SK-N-SH treated with all-trans-retinoic acid at 6 μM for 48 hours (cell line): ENCODE measurements around the gene CNEP1R1.

Source experiments
- ATAC-seq: fragments of 200-7000 bp; cut with Tn5 transposase; 3 replicates; pipeline ENCODE4 v1.9.1; 2020; ENCODE audit warnings: mild to moderate bottlenecking, moderate library complexity
- BACH2 ChIP-seq: fragments of 250-450 bp; sonication (Bioruptor Pico); IDR thresholded peaks from 2 replicates; pipeline ENCODE4 v1.9.0; 2021; ENCODE audit warnings: mild to moderate bottlenecking, borderline replicate concordance
- CSDC2 ChIP-seq: fragments of 250-450 bp; sonication (Bioruptor Pico); IDR thresholded peaks from 2 replicates; pipeline ENCODE4 v1.5.0; 2020; ENCODE audit warnings: mild to moderate bottlenecking, moderate library complexity
- ESRRG ChIP-seq: fragments of 250-450 bp; sonication (Bioruptor Pico); IDR thresholded peaks from 2 replicates; pipeline ENCODE4 v1.6.1; 2021; ENCODE audit warnings: mild to moderate bottlenecking
- GLIS3 ChIP-seq: fragments of 250-450 bp; sonication (Bioruptor Pico); IDR thresholded peaks from 2 replicates; pipeline ENCODE4 v1.5.0; 2020; ENCODE audit warnings: mild to moderate bottlenecking, moderate library complexity
- ISL1 ChIP-seq: fragments of 250-450 bp; sonication (Bioruptor Pico); IDR thresholded peaks from 2 replicates; pipeline ENCODE4 v2.1.2; 2022; ENCODE audit warnings: mild to moderate bottlenecking, moderate library complexity
- PPARA ChIP-seq: fragments of 250-450 bp; sonication (Bioruptor Pico); IDR thresholded peaks from 2 replicates; pipeline ENCODE4 v1.5.0; 2020; ENCODE audit warnings: mild to moderate bottlenecking, borderline replicate concordance
- RARB ChIP-seq: fragments of 250-450 bp; sonication (Bioruptor Pico); IDR thresholded peaks from 2 replicates; pipeline ENCODE4 v1.8.0; 2021; ENCODE audit warnings: mild to moderate bottlenecking, moderate library complexity
- SNAI2 ChIP-seq: fragments of 250-450 bp; sonication (Bioruptor Pico); IDR thresholded peaks from 2 replicates; pipeline ENCODE4 v1.5.0; 2020; ENCODE audit warnings: mild to moderate bottlenecking, moderate library complexity
- ZC3H10 ChIP-seq: fragments of 250-450 bp; sonication (Bioruptor Pico); IDR thresholded peaks from 2 replicates; pipeline ENCODE4 v1.5.1; 2021; ENCODE audit warnings: mild to moderate bottlenecking, moderate library complexity
- ZFP3 ChIP-seq: fragments of 250-450 bp; sonication (Bioruptor Pico); IDR thresholded peaks from 2 replicates; pipeline ENCODE4 v1.5.0; 2020; ENCODE audit warnings: mild to moderate bottlenecking, moderate library complexity
- ZFP30 ChIP-seq: fragments of 450-650 bp; formaldehyde crosslinking; IDR thresholded peaks from 2 replicates; pipeline ENCODE4 v1.5.0; 2022; ENCODE audit warnings: mild to moderate bottlenecking, moderate library complexity
- ZNF70 ChIP-seq: fragments of 450-650 bp; formaldehyde crosslinking; IDR thresholded peaks from 2 replicates; pipeline ENCODE4 v1.5.0; 2020; ENCODE audit warnings: mild to moderate bottlenecking, moderate library complexity
- TF ChIP-seq, protein P1 (sequence below): fragments of 250-450 bp; sonication (Bioruptor Pico); IDR thresholded peaks from 2 replicates; pipeline ENCODE4 v1.8.0; 2021; ENCODE audit warnings: low read depth, mild to moderate bottlenecking, moderate library complexity, borderline replicate concordance
- TF ChIP-seq, protein P2 (sequence below): fragments of 250-450 bp; sonication (Bioruptor Pico); IDR thresholded peaks from 2 replicates; pipeline ENCODE4 v1.8.0; 2020; ENCODE audit warnings: mild to moderate bottlenecking, moderate library complexity, borderline replicate concordance
- TF ChIP-seq, protein P3 (sequence below): fragments of 250-450 bp; sonication (Bioruptor Pico); IDR thresholded peaks from 2 replicates; pipeline ENCODE4 v1.5.1; 2020; ENCODE audit warnings: low read depth, mild to moderate bottlenecking, moderate library complexity
- TF ChIP-seq, protein P4 (sequence below): fragments of 250-450 bp; sonication (Bioruptor Pico); IDR thresholded peaks from 2 replicates; pipeline ENCODE4 v1.5.1; 2021; ENCODE audit warnings: mild to moderate bottlenecking, moderate library complexity

Gene CNEP1R1

DNA sequence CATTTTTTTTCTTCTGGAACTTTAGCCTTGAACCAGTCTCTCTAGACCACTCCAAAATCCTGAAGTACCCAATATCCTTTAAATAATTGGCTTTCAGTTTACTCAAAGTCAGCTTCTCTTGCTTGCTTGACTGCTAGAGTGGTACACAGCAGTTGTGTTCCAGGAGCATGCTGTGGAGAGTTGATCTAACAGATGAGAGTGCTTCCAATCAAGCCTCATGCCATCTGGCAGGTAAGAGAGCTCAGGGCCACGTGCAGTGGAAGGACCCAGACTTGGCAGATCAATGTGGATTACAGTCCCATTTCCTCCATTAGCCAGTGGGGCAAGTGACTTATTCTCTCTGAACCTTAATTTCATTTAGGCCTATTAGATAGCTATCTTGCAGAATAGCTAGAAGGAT, 15.7 kb downstream of the CNEP1R1 start (continued):
- TF ChIP-seq, protein P1, sequence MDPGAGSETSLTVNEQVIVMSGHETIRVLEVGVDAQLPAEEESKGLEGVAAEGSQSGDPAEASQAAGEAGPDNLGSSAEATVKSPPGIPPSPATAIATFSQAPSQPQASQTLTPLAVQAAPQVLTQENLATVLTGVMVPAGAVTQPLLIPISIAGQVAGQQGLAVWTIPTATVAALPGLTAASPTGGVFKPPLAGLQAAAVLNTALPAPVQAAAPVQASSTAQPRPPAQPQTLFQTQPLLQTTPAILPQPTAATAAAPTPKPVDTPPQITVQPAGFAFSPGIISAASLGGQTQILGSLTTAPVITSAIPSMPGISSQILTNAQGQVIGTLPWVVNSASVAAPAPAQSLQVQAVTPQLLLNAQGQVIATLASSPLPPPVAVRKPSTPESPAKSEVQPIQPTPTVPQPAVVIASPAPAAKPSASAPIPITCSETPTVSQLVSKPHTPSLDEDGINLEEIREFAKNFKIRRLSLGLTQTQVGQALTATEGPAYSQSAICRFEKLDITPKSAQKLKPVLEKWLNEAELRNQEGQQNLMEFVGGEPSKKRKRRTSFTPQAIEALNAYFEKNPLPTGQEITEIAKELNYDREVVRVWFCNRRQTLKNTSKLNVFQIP (CRISPR knock-in tag): no peak
- no peak for TF ChIP-seq RARB (CRISPR knock-in tag)
- TF ChIP-seq ZNF70: no peak

DNA sequence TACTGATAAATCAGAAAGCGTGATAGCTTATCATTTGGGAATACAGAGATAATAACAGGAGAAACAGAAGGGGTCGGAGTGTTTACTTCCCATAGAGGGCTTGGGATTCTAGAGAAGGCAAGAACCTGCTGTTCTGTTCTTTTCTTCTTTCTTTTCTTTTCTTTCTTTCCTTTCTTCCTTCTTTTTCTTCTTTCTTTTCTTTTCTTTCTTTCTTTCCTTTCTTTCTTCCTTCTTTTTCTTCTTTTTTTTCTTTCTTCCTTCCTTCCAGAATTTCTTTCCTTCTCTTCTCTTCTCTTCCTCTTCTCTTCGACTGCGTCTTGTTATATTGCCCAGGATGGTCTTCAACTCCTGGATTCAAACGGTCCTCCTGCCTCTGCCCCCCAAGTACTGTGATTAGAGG, 18.3 kb downstream of the CNEP1R1 start:
- TF ChIP-seq, protein P1 (CRISPR knock-in tag): no peak
- TF ChIP-seq ZNF70: no peak
- TF ChIP-seq GLIS3 (CRISPR knock-in tag): no peak
- no peak for TF ChIP-seq ZC3H10
- TF ChIP-seq, protein P2, sequence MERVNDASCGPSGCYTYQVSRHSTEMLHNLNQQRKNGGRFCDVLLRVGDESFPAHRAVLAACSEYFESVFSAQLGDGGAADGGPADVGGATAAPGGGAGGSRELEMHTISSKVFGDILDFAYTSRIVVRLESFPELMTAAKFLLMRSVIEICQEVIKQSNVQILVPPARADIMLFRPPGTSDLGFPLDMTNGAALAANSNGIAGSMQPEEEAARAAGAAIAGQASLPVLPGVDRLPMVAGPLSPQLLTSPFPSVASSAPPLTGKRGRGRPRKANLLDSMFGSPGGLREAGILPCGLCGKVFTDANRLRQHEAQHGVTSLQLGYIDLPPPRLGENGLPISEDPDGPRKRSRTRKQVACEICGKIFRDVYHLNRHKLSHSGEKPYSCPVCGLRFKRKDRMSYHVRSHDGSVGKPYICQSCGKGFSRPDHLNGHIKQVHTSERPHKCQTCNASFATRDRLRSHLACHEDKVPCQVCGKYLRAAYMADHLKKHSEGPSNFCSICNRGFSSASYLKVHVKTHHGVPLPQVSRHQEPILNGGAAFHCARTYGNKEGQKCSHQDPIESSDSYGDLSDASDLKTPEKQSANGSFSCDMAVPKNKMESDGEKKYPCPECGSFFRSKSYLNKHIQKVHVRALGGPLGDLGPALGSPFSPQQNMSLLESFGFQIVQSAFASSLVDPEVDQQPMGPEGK (CRISPR knock-in tag): no peak
- TF ChIP-seq BACH2 (CRISPR knock-in tag): no peak
- ATAC-seq: no peak

DNA sequence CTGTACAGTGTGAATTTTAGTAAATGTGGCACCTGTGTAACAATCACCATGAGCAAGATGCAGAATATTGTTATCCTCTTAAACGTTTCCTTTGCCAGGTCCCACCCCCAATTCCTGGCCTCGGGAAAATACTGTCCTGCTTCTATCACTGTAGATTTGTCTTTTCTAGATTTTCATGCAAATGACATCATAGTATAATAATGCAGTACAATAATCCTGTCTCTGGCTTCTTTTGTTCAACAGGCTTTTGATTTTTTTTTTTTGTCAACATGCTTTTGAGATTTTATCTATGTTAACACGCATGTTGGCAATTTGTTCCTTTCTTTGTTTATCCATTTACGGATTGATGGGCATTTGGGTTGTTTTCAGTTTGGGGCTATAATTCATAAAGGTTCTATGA, 20.4 kb downstream of the CNEP1R1 start:
- TF ChIP-seq ZNF70: no peak
- TF ChIP-seq ESRRG (CRISPR knock-in tag): no peak
- no peak for TF ChIP-seq SNAI2 (CRISPR knock-in tag)
- TF ChIP-seq ZFP30 (CRISPR knock-in tag): no peak
- no peak for TF ChIP-seq RARB (CRISPR knock-in tag)
- no peak for TF ChIP-seq ISL1 (CRISPR knock-in tag)
- no peak for ATAC-seq

DNA sequence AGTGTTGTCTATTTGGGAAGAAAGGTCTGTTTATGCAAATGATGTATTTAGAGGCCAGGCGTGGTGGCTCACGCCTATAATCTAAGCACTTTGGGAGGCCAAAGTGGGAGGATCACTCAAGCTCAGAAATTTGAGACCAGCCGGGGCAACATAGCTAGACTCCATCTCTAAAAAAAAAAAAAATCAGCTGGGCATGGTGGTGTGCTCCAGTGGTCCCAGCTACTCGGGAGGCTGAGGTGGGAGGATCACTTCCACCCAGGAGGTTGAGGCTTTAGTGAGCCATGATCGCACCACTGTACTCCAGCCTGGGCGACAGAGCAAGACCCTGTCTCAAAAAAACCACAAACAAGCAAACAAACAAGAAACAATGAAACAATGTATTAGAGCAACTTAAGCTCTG, 21.8 kb downstream of the CNEP1R1 start:
- no peak for ATAC-seq
- TF ChIP-seq SNAI2 (CRISPR knock-in tag) (no peak), BACH2 (CRISPR knock-in tag) (no peak), GLIS3 (CRISPR knock-in tag) (no peak), ZC3H10 (no peak), CSDC2 (no peak), ZFP30 (CRISPR knock-in tag) (no peak), ESRRG (CRISPR knock-in tag) (no peak), ZFP3 (CRISPR knock-in tag) (no peak), ZNF70 (no peak), PPARA (no peak)
- TF ChIP-seq, protein P3, sequence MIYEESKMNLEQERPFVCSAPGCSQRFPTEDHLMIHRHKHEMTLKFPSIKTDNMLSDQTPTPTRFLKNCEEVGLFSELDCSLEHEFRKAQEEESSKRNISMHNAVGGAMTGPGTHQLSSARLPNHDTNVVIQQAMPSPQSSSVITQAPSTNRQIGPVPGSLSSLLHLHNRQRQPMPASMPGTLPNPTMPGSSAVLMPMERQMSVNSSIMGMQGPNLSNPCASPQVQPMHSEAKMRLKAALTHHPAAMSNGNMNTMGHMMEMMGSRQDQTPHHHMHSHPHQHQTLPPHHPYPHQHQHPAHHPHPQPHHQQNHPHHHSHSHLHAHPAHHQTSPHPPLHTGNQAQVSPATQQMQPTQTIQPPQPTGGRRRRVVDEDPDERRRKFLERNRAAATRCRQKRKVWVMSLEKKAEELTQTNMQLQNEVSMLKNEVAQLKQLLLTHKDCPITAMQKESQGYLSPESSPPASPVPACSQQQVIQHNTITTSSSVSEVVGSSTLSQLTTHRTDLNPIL: no peak
- TF ChIP-seq, protein P1 (CRISPR knock-in tag): no peak
- TF ChIP-seq, protein P2 (CRISPR knock-in tag): no peak
- TF ChIP-seq, protein P4, sequence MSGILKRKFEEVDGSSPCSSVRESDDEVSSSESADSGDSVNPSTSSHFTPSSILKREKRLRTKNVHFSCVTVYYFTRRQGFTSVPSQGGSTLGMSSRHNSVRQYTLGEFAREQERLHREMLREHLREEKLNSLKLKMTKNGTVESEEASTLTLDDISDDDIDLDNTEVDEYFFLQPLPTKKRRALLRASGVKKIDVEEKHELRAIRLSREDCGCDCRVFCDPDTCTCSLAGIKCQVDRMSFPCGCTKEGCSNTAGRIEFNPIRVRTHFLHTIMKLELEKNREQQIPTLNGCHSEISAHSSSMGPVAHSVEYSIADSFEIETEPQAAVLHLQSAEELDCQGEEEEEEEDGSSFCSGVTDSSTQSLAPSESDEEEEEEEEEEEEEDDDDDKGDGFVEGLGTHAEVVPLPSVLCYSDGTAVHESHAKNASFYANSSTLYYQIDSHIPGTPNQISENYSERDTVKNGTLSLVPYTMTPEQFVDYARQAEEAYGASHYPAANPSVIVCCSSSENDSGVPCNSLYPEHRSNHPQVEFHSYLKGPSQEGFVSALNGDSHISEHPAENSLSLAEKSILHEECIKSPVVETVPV (CRISPR knock-in tag): no peak
